ENCODE results near the gene FNIP1. TPM values are rescaled to one million over a fixed set of nuclear protein-coding genes. Genes with fewer than 3 reads are reported as not detected.

FNIP1 gene
- total and polyA plus RNA-seq, 9 of the 15 experiments (the other 6 are each of a cell fraction or from before 2014, with no cell fraction given), result 5.0 to 32.8 (median 18.4) TPM

DNA sequence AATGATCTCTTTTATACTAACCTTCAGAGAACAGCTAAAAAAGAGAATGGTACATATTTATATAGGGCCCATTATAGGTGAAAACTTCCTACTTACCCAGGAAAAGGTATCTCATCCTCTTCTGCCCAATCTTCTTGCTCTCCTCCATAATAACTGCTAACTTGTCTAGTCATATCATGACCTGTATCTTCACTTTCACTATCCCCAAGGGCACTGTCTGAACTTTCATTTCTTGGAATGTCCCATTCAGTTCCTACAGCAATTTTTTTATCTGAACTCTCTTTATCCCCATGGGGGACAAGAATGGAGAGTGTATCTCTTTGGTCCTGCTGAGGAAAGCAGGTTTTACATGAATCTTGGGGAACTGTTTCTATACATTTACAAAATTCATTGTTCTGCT is 125.4 kb downstream of the FNIP1 start:
- BruUV-seq (replicated peaks), result no TSS peak
- intact Hi-C loops (cut with micrococcal nuclease) (loop anchor here (10.0 kb wide), 2 partner anchors 123 to 333 kb away; partner anchors contain the start of gene FNIP1), in situ Hi-C loops (cut with MboI) (no loop called here)
- FAIRE-seq, result no peak
- H2AFZ ChIP-seq (ENCODE audit: low read depth, low read length), result no peak overlapping the region
- DNase-seq (ENCODE audit: extremely low read depth in 1 of 4, low spot score in 3 of 4), result peak in 1 of 4 experiments; percentile 9
- H3K9ac ChIP-seq (ENCODE audit: insufficient read depth in 1 of 2, low read depth in 2 of 2, low read length in 2 of 2), result no peak overlapping the region
- peaks cover 89% of the 10 kb centered on the region for H3K36me3 ChIP-seq (ENCODE audit: control insufficient read depth, insufficient read depth, low read length)
- no peak overlapping the region for H3K4me3 ChIP-seq
- no peaks in the 10 kb centered on the region for H4K20me1 ChIP-seq (replicated peaks; ENCODE audit: control insufficient read depth, insufficient read depth, low read length)
- no peak overlapping the region for H3K4me2 ChIP-seq (ENCODE audit: insufficient read depth, low read length)
- H3K9me1 ChIP-seq (ENCODE audit: control insufficient read depth, insufficient read depth, low read length), result no peaks in the 10 kb centered on the region
- no peaks in the 10 kb centered on the region for H3K27me3 ChIP-seq (ENCODE audit: control insufficient read depth in 2 of 2, insufficient read depth in 2 of 2, low read length in 2 of 2)
- ATAC-seq, result peak; percentile 65
- peak; percentile 31; the same call in 1 of the 2 replicates for TF ChIP-seq NFE2 (IDR thresholded peaks at IDR 0.05; ENCODE audit: low read depth)
- TF ChIP-seq NR2C1 (IDR thresholded peaks at IDR 0.05), result no peak
- TF ChIP-seq NR2C1 (tag; IDR thresholded peaks at IDR 0.05), result 0 out of 2 replicates have a peak, but pooled peaks have one; percentile 35
- TF ChIP-seq ESRRA (IDR thresholded peaks at IDR 0.05; ENCODE audit: borderline replicate concordance, low read depth), result peak; percentile 71; the same call in 1 of the 2 replicates
- TF ChIP-seq POLR2H (tag; IDR thresholded peaks at IDR 0.05; ENCODE audit: low read depth), result 0 out of 2 replicates have a peak, but pooled peaks have one; percentile 22
- TF ChIP-seq, protein P1, sequence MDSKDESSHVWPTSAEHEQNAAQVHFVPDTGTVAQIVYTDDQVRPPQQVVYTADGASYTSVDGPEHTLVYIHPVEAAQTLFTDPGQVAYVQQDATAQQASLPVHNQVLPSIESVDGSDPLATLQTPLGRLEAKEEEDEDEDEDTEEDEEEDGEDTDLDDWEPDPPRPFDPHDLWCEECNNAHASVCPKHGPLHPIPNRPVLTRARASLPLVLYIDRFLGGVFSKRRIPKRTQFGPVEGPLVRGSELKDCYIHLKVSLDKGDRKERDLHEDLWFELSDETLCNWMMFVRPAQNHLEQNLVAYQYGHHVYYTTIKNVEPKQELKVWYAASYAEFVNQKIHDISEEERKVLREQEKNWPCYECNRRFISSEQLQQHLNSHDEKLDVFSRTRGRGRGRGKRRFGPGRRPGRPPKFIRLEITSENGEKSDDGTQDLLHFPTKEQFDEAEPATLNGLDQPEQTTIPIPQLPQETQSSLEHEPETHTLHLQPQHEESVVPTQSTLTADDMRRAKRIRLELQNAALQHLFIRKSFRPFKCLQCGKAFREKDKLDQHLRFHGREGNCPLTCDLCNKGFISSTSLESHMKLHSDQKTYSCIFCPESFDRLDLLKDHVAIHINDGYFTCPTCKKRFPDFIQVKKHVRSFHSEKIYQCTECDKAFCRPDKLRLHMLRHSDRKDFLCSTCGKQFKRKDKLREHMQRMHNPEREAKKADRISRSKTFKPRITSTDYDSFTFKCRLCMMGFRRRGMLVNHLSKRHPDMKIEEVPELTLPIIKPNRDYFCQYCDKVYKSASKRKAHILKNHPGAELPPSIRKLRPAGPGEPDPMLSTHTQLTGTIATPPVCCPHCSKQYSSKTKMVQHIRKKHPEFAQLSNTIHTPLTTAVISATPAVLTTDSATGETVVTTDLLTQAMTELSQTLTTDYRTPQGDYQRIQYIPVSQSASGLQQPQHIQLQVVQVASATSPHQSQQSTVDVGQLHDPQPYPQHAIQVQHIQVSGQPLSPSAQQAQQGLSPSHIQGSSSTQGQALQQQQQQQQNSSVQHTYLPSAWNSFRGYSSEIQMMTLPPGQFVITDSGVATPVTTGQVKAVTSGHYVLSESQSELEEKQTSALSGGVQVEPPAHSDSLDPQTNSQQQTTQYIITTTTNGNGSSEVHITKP (IDR thresholded peaks at IDR 0.05; ENCODE audit: partially characterized antibody), result peak; percentile 34
- TF ChIP-seq, protein P2, sequence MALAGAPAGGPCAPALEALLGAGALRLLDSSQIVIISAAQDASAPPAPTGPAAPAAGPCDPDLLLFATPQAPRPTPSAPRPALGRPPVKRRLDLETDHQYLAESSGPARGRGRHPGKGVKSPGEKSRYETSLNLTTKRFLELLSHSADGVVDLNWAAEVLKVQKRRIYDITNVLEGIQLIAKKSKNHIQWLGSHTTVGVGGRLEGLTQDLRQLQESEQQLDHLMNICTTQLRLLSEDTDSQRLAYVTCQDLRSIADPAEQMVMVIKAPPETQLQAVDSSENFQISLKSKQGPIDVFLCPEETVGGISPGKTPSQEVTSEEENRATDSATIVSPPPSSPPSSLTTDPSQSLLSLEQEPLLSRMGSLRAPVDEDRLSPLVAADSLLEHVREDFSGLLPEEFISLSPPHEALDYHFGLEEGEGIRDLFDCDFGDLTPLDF (CRISPR knock-in tag; IDR thresholded peaks at IDR 0.05), result no peak
- CTCF ChIA-PET (ENCODE audit: low intra/inter-chr PET ratio), result no interaction called here
- peaks cover 0 to 8% of the 10 kb centered on the region in 2 experiments; a peak in 2 of 5 replicates for H3K4me1 ChIP-seq (replicated peaks in 1 of 2; ENCODE audit: control insufficient read depth in 2 of 2, insufficient read depth in 2 of 2, low read length in 2 of 2)
- H3K9me3 ChIP-seq (replicated peaks; ENCODE audit: control insufficient read depth, insufficient read depth, low read depth, low read length), result no peaks in the 10 kb centered on the region
- H3K79me2 ChIP-seq (ENCODE audit: control insufficient read depth, insufficient read depth, low read length), result no peaks in the 10 kb centered on the region
- POLR2A ChIA-PET, result interaction anchor here (0.6 to 1.2 kb wide), 4 partner anchors 17 to 136 kb away, joined by 3 to 4 read pairs (median 4); no protein-coding TSS in a partner anchor
- H3K27ac ChIP-seq (ENCODE audit: extremely low read depth, low read depth, low read length), result peak overlapping the region; percentile 4; the same call in 1 of the 3 replicates

Data from K562 (cell line).